Measurements from ENCODE around the gene EEF1G.

DNA sequence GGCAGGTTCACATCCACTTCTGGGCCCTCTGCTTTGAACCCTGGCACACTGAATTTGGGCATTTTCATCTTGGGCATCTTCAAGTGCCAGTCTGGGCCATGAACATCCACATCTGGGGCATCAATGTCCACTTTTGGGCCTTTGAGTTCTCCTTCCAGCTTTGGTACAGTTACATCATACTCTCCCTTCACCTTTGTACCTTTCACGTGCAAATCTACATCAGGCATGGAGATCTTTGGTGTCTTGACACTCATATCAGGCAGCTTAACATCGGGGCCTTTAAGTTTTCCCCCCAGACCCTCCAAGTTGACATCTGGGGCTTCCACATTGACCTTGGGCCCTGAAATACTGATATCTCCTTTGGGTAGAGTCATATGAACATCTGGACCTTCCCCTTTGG, 41.6 kb downstream of the EEF1G start:
- TF ChIP-seq YY2 (tag by site-specific recombination; IDR thresholded peaks at IDR 0.05) (no peak), BCL11A (tag by site-specific recombination; IDR thresholded peaks at IDR 0.05; ENCODE audit: low read depth) (no peak), ZNF404 (tag by site-specific recombination; IDR thresholded peaks at IDR 0.05) (no peak), TCF7L2 (IDR thresholded peaks at IDR 0.05; ENCODE audit: borderline replicate concordance, low read depth, low read length) (no peak), ZNF555 (tag by site-specific recombination; conservative IDR thresholded peaks at IDR 0.05) (no peak), PRDM10 (tag by site-specific recombination; IDR thresholded peaks at IDR 0.05) (no peak), YY1 (tag by site-specific recombination; IDR thresholded peaks at IDR 0.05) (no peak)
- TF ChIP-seq, protein P1, sequence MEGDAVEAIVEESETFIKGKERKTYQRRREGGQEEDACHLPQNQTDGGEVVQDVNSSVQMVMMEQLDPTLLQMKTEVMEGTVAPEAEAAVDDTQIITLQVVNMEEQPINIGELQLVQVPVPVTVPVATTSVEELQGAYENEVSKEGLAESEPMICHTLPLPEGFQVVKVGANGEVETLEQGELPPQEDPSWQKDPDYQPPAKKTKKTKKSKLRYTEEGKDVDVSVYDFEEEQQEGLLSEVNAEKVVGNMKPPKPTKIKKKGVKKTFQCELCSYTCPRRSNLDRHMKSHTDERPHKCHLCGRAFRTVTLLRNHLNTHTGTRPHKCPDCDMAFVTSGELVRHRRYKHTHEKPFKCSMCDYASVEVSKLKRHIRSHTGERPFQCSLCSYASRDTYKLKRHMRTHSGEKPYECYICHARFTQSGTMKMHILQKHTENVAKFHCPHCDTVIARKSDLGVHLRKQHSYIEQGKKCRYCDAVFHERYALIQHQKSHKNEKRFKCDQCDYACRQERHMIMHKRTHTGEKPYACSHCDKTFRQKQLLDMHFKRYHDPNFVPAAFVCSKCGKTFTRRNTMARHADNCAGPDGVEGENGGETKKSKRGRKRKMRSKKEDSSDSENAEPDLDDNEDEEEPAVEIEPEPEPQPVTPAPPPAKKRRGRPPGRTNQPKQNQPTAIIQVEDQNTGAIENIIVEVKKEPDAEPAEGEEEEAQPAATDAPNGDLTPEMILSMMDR (tag by site-specific recombination; IDR thresholded peaks at IDR 0.05), result no peak
